Tibial nerve (tissue), 4 donors: ENCODE results near the gene STAT6. TPM values are rescaled to one million over a fixed set of nuclear protein-coding genes. Genes with fewer than 3 reads are reported as not detected.

Experiments used
- DNase-seq, 2 donors: peaks; one replicate each; pipeline ENCODE4 v3.0.0-alpha.2; 2019; ENCODE audit warnings: low spot score in 2 of 2
- H3K27ac ChIP-seq, 4 donors: fragments of 200-600 bp; sonication (generic) in 3 of 4; one replicate each; pipeline ENCODE4 v1.5.1; 2017 to 2019; ENCODE audit warnings: mild to moderate bottlenecking in 1 of 4
- H3K27me3 ChIP-seq, 2 donors: fragments of 200-600 bp; sonication (generic) in 1 of 2; one replicate each; pipeline versions ENCODE4 v1.5.1 to v1.6.0; 2017 to 2019
- H3K36me3 ChIP-seq, 3 donors: fragments of 200-600 bp; sonication (generic); one replicate each; pipeline ENCODE4 v1.5.1; 2018 to 2019
- H3K4me1 ChIP-seq, 4 donors: fragments of 200-600 bp; sonication (generic) in 3 of 4; one replicate each; pipeline ENCODE4 v1.5.1; 2017 to 2019
- H3K4me3 ChIP-seq, 4 donors: fragments of 200-600 bp; sonication (generic) in 3 of 4; one replicate each; pipeline ENCODE4 v1.5.1; 2017 to 2019; ENCODE audit warnings: mild to moderate bottlenecking in 1 of 4, moderate library complexity in 1 of 4
- H3K9me3 ChIP-seq, 4 donors: fragments of 200-600 bp; sonication (generic) in 3 of 4; one replicate each; pipeline ENCODE4 v1.5.1; 2017 to 2019
- CTCF ChIP-seq, 5 experiments: fragments of 200-600 bp in 3 of 5; fragments of 450-650 bp in 2 of 5; sonication (generic) in 3 of 5; IDR thresholded peaks; one replicate each; pipeline ENCODE4 v1.5.1; 2016 to 2019; ENCODE audit warnings: antibody characterized with exemption in 5 of 5, mild to moderate bottlenecking in 3 of 5, moderate library complexity in 2 of 5
- EP300 ChIP-seq, 2 donors: sonication (generic); formaldehyde crosslinking; IDR thresholded peaks; one replicate each; pipeline ENCODE4 v1.6.1; 2017; ENCODE audit warnings: antibody characterized with exemption in 2 of 2, mild to moderate bottlenecking in 1 of 2
- POLR2A ChIP-seq, 2 donors: fragments of 450-650 bp; IDR thresholded peaks; one replicate each; pipeline ENCODE4 v1.6.1; 2017; ENCODE audit warnings: antibody characterized with exemption in 2 of 2, mild to moderate bottlenecking in 2 of 2, moderate library complexity in 2 of 2
- WGBS, 2 donors: methylation state at CpG; one replicate each; pipeline ENCODE4 v1.1.5; 2018; 5-methylcytosine and 5-hydroxymethylcytosine counted together
- total RNA-seq, 4 donors: library from RNA; depleted of rRNA; stranded (reverse); fragments of >200 nt; gene quantifications; one replicate each; pipeline ENCODE4 v1.1.0, GENCODE V29; 2016

STAT6 gene
- total RNA-seq, 4 donors from 2014 or later: 140 to 247 (median 183) TPM

GRCh38 chr12:57158186-57158585, 47.0 kb upstream of the STAT6 start:
- WGBS, 2 donors: 69 to 73% methylated on average over 16 of the region's 16 CpGs
- no peaks in the 10 kb centered on the region for H3K9me3 ChIP-seq
- H3K27me3 ChIP-seq: no peaks in the 10 kb centered on the region
- DNase-seq: no peak
- TF ChIP-seq CTCF (IDR thresholded peaks at IDR 0.05) (no peak), POLR2A (IDR thresholded peaks at IDR 0.05) (no peak), EP300 (IDR thresholded peaks at IDR 0.05) (no peak)
- no peak overlapping the region for H3K4me3 ChIP-seq
- peak overlapping the region in 3 of 4 donors; percentile 40 to 76 (median 61) for H3K27ac ChIP-seq
- H3K4me1 ChIP-seq: peaks cover 0 to 80% (median 29%) of the 10 kb centered on the region in 4 donors
- peaks cover 6 to 90% (median 16%) of the 10 kb centered on the region in 3 donors for H3K36me3 ChIP-seq

- TF ChIP-seq CTCF (IDR thresholded peaks at IDR 0.05) (no peak), POLR2A (IDR thresholded peaks at IDR 0.05) (no peak), EP300 (IDR thresholded peaks at IDR 0.05) (peak in 1 of 2 donors; percentile 41)
Measured at GRCh38 chr12:57157588-57158173, 46.5 kb upstream of the STAT6 start.

GRCh38 chr12:57156701-57157403, 45.7 kb upstream of the STAT6 start:
- no peak for TF ChIP-seq CTCF (IDR thresholded peaks at IDR 0.05)
- TF ChIP-seq EP300 (IDR thresholded peaks at IDR 0.05): peak in 1 of 2 donors; percentile 23
- no peaks in the 10 kb centered on the region for H3K27me3 ChIP-seq
- peaks cover 3 to 85% (median 11%) of the 10 kb centered on the region in 3 donors for H3K36me3 ChIP-seq
- H3K9me3 ChIP-seq: no peaks in the 10 kb centered on the region
- H3K27ac ChIP-seq: peak overlapping the region in 2 of 4 donors; percentile 61 to 76
- DNase-seq: no peak
- 58 to 66% methylated on average over 16 of the region's 16 CpGs for WGBS, 2 donors
- peaks cover 0 to 89% (median 41%) of the 10 kb centered on the region in 4 donors for H3K4me1 ChIP-seq
- H3K4me3 ChIP-seq: no peak overlapping the region

More at GRCh38 chr12:57157588-57158173, 46.5 kb upstream of the STAT6 start:
- DNase-seq: peak in 1 of 2 donors; percentile 49
- H3K4me3 ChIP-seq: no peak overlapping the region
- 68 to 77% methylated on average over 5 of the region's 5 CpGs for WGBS, 2 donors
- peaks cover 0 to 81% (median 34%) of the 10 kb centered on the region in 4 donors for H3K4me1 ChIP-seq
- no peaks in the 10 kb centered on the region for H3K27me3 ChIP-seq
- H3K27ac ChIP-seq: peak overlapping the region in 3 of 4 donors; percentile 40 to 76 (median 61)
- H3K9me3 ChIP-seq: no peaks in the 10 kb centered on the region
- peaks cover 6 to 90% (median 16%) of the 10 kb centered on the region in 3 donors for H3K36me3 ChIP-seq

GRCh38 chr12:57154804-57155434, 43.8 kb upstream of the STAT6 start:
- Histone ChIP-seq H3K4me3 (no peak overlapping the region), H3K27me3 (no peaks in the 10 kb centered on the region), H3K27ac (peak overlapping the region in 3 of 4 donors; percentile 17 to 87 (median 80)), H3K4me1 (peaks cover 0 to 91% (median 58%) of the 10 kb centered on the region in 4 donors), H3K9me3 (no peaks in the 10 kb centered on the region), H3K36me3 (peaks cover 0 to 66% (median 1%) of the 10 kb centered on the region in 3 donors)
- TF ChIP-seq CTCF (IDR thresholded peaks at IDR 0.05) (no peak), EP300 (IDR thresholded peaks at IDR 0.05) (no peak), POLR2A (IDR thresholded peaks at IDR 0.05) (no peak)
- no peak for DNase-seq
- 75 to 78% methylated on average over 5 of the region's 5 CpGs for WGBS, 2 donors
